Breast epithelium (tissue), 4 donors: ENCODE results near the gene PTPRU. TPM values are rescaled to one million over a fixed set of nuclear protein-coding genes. Genes with fewer than 3 reads are reported as not detected.
"Not testable (repeated sequence)": the region's sequence is repeated elsewhere in the genome, so short reads cannot be mapped to it uniquely, and the experiment has no call there.

Experiments used
- DNase-seq, 2 donors: peaks; one replicate each; pipeline ENCODE4 v3.0.0-alpha.2; 2019; ENCODE audit warnings: low spot score in 2 of 2
- H3K27ac ChIP-seq, 2 donors: fragments of 200-600 bp; sonication (generic) in 1 of 2; one replicate each; pipeline ENCODE4 v1.5.1; 2016 to 2019; ENCODE audit warnings: mild to moderate bottlenecking in 1 of 2
- H3K27me3 ChIP-seq, 2 donors: fragments of 200-600 bp; sonication (generic) in 1 of 2; one replicate each; pipeline versions ENCODE4 v1.5.1 to v1.6.0; 2017 to 2019; ENCODE audit warnings: control low read depth in 1 of 2, mild to moderate bottlenecking in 1 of 2
- H3K36me3 ChIP-seq: fragments of 200-600 bp; one replicate; pipeline ENCODE4 v1.5.1; 2019
- H3K4me1 ChIP-seq, 2 donors: fragments of 200-600 bp; sonication (generic); one replicate each; pipeline ENCODE4 v1.5.1; 2016 to 2019; ENCODE audit warnings: control low read depth in 1 of 2
- H3K4me3 ChIP-seq, 3 donors: fragments of 200-600 bp; sonication (generic); 1 replicate in 2 of 3; 2 replicates in 1 of 3; pipeline ENCODE4 v1.5.1; 2016 to 2019; ENCODE audit warnings: mild to moderate bottlenecking in 3 of 3, moderate library complexity in 2 of 3
- H3K9me3 ChIP-seq, 2 donors: fragments of 200-600 bp; sonication (generic) in 1 of 2; one replicate each; pipeline ENCODE4 v1.5.1; 2016 to 2019; ENCODE audit warnings: control low read depth in 1 of 2
- POLR2A ChIP-seq: fragments of 450-650 bp; IDR thresholded peaks from one replicate; pipeline ENCODE4 v1.6.1; 2016; ENCODE audit warnings: antibody characterized with exemption, mild to moderate bottlenecking, moderate library complexity
- POLR2AphosphoS5 ChIP-seq, 3 donors: sonication (generic); formaldehyde crosslinking; IDR thresholded peaks; one replicate each; pipeline ENCODE4 v1.6.1; 2017; ENCODE audit warnings: antibody characterized with exemption in 3 of 3
- intact Hi-C: fragments of 100-400 bp; cut with DNase I; formaldehyde crosslinking; loops from one replicate; pipeline ENCODE4 v1.15.1; 2023; ENCODE audit warnings: low total_unique reads
- total RNA-seq, 3 donors: library from RNA; depleted of rRNA; stranded (reverse); fragments of >200 nt; gene quantifications; one replicate each; pipeline ENCODE4 v1.1.0, GENCODE V29; 2016
- TF ChIP-seq, protein P1 (sequence below), 3 donors: fragments of 450-650 bp; IDR thresholded peaks; one replicate each; pipeline ENCODE4 v1.5.1; 2016 to 2017; ENCODE audit warnings: antibody characterized with exemption in 3 of 3, mild to moderate bottlenecking in 3 of 3, moderate library complexity in 3 of 3

PTPRU gene
- total RNA-seq, 3 donors from 2014 or later, result 16.0 to 33.1 (median 32.5) TPM

DNA sequence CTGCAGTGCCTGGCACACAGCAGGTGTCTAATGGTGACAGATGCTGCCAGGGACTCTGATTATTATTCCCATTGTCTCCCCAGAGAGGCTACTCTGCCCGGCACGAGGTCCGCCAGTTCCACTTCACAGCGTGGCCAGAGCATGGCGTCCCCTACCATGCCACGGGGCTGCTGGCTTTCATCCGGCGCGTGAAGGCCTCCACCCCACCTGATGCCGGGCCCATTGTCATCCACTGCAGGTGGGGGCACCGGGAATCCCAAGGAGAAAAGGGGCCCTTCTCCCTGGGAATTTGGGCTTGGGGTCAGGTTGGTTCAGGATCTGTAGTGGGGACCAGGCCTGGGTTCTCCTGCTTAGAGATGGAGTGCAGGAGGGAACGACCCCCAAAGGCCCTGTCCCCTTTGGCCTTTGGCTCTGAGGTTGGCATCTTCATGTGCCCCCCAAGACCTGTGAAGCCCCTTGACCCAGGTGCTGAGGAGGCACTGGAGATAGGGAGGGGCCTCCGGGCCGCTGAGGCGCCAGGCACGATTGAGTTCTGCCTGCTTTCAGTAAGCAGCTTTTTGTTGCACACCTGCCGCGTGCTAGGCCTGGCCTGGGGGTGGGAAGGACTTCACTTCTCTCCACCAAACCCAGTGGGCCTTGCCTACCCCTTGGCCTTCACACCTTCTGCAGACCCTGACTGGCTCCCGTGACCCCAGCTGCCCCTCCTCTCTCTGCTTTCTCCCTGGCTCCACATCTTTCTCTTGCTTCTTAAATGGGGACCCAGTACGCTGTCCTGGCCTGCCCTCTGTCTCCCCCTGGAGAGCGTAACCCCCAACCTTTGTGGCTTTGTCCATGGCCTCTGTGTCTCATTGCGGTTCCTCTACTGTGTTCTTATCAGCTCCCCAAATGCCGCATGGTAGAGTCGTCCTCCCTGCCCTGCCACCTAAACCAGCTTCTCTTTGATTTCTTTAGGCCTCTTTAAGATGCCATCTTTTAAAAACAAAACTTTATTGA, 76.4 kb downstream of the PTPRU start:
- H3K4me1 ChIP-seq, result no peaks in the 10 kb centered on the region
- TF ChIP-seq POLR2A (no peak), POLR2AphosphoS5 (IDR thresholded peaks at IDR 0.05) (no peak)
- TF ChIP-seq, protein P1, sequence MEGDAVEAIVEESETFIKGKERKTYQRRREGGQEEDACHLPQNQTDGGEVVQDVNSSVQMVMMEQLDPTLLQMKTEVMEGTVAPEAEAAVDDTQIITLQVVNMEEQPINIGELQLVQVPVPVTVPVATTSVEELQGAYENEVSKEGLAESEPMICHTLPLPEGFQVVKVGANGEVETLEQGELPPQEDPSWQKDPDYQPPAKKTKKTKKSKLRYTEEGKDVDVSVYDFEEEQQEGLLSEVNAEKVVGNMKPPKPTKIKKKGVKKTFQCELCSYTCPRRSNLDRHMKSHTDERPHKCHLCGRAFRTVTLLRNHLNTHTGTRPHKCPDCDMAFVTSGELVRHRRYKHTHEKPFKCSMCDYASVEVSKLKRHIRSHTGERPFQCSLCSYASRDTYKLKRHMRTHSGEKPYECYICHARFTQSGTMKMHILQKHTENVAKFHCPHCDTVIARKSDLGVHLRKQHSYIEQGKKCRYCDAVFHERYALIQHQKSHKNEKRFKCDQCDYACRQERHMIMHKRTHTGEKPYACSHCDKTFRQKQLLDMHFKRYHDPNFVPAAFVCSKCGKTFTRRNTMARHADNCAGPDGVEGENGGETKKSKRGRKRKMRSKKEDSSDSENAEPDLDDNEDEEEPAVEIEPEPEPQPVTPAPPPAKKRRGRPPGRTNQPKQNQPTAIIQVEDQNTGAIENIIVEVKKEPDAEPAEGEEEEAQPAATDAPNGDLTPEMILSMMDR (IDR thresholded peaks at IDR 0.05), result no peak
- H3K9me3 ChIP-seq, result no peaks in the 10 kb centered on the region
- DNase-seq, result no peak
- no peak overlapping the region for H3K4me3 ChIP-seq
- H3K27ac ChIP-seq, result no peak overlapping the region
- peaks cover 16% of the 10 kb centered on the region for H3K36me3 ChIP-seq
- intact Hi-C loops, result no loop called here
- no peaks in the 10 kb centered on the region for H3K27me3 ChIP-seq

DNA sequence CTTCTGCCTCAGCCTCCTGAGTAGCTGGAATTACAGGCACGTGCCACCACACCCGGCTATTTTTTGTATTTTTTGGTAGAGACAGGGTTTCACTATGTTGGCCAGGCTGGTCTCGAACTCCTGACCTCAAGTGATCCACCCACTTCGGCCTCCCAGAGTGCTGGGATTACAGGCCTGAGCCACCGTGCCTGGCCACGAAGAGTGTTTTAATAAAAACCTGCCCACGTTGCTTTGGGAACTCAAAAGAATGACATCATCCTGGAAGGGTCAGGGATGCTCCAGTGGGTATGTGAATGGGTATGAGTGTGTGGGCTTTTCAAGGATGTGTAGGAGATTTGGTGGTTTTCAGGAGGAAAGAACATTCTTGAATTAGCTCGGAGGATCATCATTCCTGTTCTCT, 78.4 kb downstream of the PTPRU start:
- intact Hi-C loops, H3K4me1 ChIP-seq: not testable (repeated sequence)

DNA sequence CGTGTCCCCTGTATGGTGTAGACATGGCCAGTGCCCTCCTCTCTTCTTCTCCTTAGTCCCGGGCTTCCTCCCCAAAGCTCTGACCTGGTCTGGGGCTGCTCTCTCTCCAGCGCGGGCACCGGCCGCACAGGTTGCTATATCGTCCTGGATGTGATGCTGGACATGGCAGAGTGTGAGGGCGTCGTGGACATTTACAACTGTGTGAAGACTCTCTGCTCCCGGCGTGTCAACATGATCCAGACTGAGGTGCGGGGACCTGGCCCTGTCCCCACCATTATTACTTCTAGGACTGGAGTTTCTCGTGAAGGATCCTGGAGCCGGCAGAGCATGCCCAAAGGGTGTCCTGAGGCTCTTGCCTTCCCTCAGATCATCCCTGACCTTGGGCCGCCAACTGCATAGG, 78.9 kb downstream of the PTPRU start:
- H3K27ac ChIP-seq, result no peak overlapping the region
- TF ChIP-seq, protein P1 (IDR thresholded peaks at IDR 0.05), result no peak
- TF ChIP-seq POLR2A, result no peak
- no peak for TF ChIP-seq POLR2AphosphoS5 (IDR thresholded peaks at IDR 0.05)
- intact Hi-C loops, result no loop called here
- H3K36me3 ChIP-seq, result peaks cover 19% of the 10 kb centered on the region
- no peaks in the 10 kb centered on the region for H3K9me3 ChIP-seq
- H3K4me1 ChIP-seq, result no peaks in the 10 kb centered on the region
- no peaks in the 10 kb centered on the region for H3K27me3 ChIP-seq
- no peak for DNase-seq
- H3K4me3 ChIP-seq, result no peak overlapping the region

More for the DNA sequence above, 78.4 kb downstream of the PTPRU start:
- H3K27me3 ChIP-seq, DNase-seq, H3K9me3 ChIP-seq, H3K4me3 ChIP-seq, H3K27ac ChIP-seq: not testable (repeated sequence)
- peaks cover 19% of the 10 kb centered on the region for H3K36me3 ChIP-seq

DNA sequence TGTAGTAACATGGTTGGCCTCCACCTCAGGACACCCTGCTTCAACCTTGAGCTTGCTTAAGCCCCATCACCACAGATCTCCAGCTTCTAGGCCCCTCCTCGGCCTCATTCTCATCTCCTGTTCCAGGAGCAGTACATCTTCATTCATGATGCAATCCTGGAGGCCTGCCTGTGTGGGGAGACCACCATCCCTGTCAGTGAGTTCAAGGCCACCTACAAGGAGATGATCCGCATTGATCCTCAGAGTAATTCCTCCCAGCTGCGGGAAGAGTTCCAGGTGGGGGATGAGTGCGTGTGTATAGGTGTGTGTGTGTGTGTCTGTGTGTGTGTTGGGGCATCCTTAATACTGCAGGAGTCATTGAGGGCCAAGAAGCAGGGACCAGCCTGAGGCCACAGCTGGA, 79.6 kb downstream of the PTPRU start:
- H3K27ac ChIP-seq, result no peak overlapping the region
- TF ChIP-seq POLR2AphosphoS5 (IDR thresholded peaks at IDR 0.05), result no peak
- no peak for TF ChIP-seq POLR2A
- TF ChIP-seq, protein P1 (IDR thresholded peaks at IDR 0.05), result no peak
- no peaks in the 10 kb centered on the region for H3K9me3 ChIP-seq
- peaks cover 19% of the 10 kb centered on the region for H3K36me3 ChIP-seq
- no peak overlapping the region for H3K4me3 ChIP-seq
- H3K27me3 ChIP-seq, result no peaks in the 10 kb centered on the region
- no peak for DNase-seq
- no peaks in the 10 kb centered on the region for H3K4me1 ChIP-seq
- intact Hi-C loops, result no loop called here

DNA sequence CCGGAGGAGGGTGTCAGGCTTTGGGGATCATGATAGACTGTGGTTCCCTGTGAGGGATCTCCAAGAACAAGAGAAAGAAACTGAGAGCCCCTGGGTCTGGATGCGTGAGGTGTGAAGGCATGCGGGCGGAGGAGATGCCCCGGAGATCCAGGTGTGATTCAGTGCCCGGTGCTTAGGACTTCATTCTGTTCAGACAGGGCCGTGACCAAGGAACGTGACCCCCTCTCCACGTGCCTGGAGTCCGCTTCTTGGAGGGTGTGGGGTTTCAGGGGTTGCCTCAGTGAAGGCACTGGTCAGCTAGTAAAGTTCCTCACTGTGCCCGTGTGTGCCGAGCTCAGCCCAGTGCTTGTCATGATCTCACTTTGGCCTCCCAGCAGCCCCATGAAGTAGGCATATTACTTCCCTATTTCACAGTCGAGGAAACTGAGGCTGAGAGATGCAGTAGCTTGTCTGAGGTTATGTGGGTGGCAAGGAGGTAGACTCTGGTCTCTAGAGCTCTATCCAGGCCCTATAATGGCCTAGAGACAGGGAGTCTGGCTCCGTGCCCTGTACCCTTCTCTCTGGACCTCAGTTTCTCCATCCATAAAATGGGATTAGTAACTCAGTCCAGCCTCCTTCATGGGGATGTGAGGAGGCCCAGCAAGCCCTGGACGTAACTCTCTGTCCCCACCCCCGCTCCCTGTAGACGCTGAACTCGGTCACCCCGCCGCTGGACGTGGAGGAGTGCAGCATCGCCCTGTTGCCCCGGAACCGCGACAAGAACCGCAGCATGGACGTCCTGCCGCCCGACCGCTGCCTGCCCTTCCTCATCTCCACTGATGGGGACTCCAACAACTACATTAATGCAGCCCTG, 81.0 kb downstream of the PTPRU start:
- intact Hi-C loops, result no loop called here
- Histone ChIP-seq H3K9me3 (no peaks in the 10 kb centered on the region), H3K36me3 (peaks cover 14% of the 10 kb centered on the region), H3K4me3 (no peak overlapping the region), H3K27ac (no peak overlapping the region), H3K4me1 (no peaks in the 10 kb centered on the region), H3K27me3 (no peaks in the 10 kb centered on the region)
- no peak for DNase-seq
- TF ChIP-seq POLR2A (no peak), POLR2AphosphoS5 (IDR thresholded peaks at IDR 0.05) (no peak)
- TF ChIP-seq, protein P1 (IDR thresholded peaks at IDR 0.05), result no peak
